ENCODE results near the gene UGDH.

- TF ChIP-seq CTCF (IDR thresholded peaks at IDR 0.05; ENCODE audit: low read depth, low read length, poor library complexity, severe bottlenecking) (no peak), EZH2phosphoT487 (IDR thresholded peaks at IDR 0.05; ENCODE audit: borderline replicate concordance, low read length) (no peak)
Observed at GRCh38 chr4:39562792-39563191, 35.6 kb upstream of the UGDH start.

Measured in DOHH2 (cell line).